Esophagus muscularis mucosa (tissue), 4 donors: ENCODE data around the gene DCAF15. TPM values are rescaled to one million over a fixed set of nuclear protein-coding genes. Genes with fewer than 3 reads are reported as not detected.

ENCODE experiments used
- DNase-seq: peaks from one replicate; pipeline ENCODE4 v3.0.0-alpha.2; 2017; ENCODE audit errors: extremely low spot score
- H3K27ac ChIP-seq, 4 donors: fragments of 200-600 bp; sonication (generic); replicated peaks in 1 of 4; 1 replicate in 3 of 4; 2 replicates in 1 of 4; pipeline ENCODE4 v1.5.1; 2016 to 2019; ENCODE audit warnings: mild to moderate bottlenecking in 1 of 4
- H3K27me3 ChIP-seq, 4 donors: fragments of 200-600 bp; sonication (generic); one replicate each; pipeline versions ENCODE4 v1.5.1 to v1.6.0; 2016 to 2019
- H3K36me3 ChIP-seq, 4 donors: fragments of 200-600 bp; sonication (generic); one replicate each; pipeline ENCODE4 v1.5.1; 2016 to 2019
- H3K4me1 ChIP-seq, 4 donors: fragments of 200-600 bp; sonication (generic); one replicate each; pipeline ENCODE4 v1.5.1; 2016 to 2019
- H3K4me3 ChIP-seq, 4 donors: fragments of 200-600 bp; sonication (generic); 1 replicate in 2 of 4; 2 replicates in 2 of 4; pipeline ENCODE4 v1.5.1; 2016 to 2019; ENCODE audit warnings: mild to moderate bottlenecking in 4 of 4, moderate library complexity in 1 of 4
- H3K9me3 ChIP-seq, 4 donors: fragments of 200-600 bp; sonication (generic); 1 replicate in 3 of 4; 2 replicates in 1 of 4; pipeline ENCODE4 v1.5.1; 2016 to 2019
- CTCF ChIP-seq, 3 experiments: fragments of 200-600 bp in 2 of 3; fragments of 450-650 bp in 1 of 3; sonication (generic) in 2 of 3; IDR thresholded peaks; one replicate each; pipeline ENCODE4 v1.5.1; 2017 to 2019; ENCODE audit warnings: antibody characterized with exemption in 3 of 3, mild to moderate bottlenecking in 2 of 3, moderate library complexity in 1 of 3
- EP300 ChIP-seq: sonication (generic); formaldehyde crosslinking; IDR thresholded peaks from one replicate; pipeline ENCODE4 v1.6.1; 2017; ENCODE audit warnings: antibody characterized with exemption
- POLR2A ChIP-seq: fragments of 450-650 bp; IDR thresholded peaks from one replicate; pipeline ENCODE4 v1.6.1; 2017; ENCODE audit warnings: antibody characterized with exemption, moderate library complexity, mild to moderate bottlenecking, low read depth
- POLR2AphosphoS5 ChIP-seq, 2 donors: sonication (generic); formaldehyde crosslinking; IDR thresholded peaks; one replicate each; pipeline ENCODE4 v1.6.1; 2017; ENCODE audit warnings: antibody characterized with exemption in 2 of 2
- WGBS: methylation state at CpG from one replicate; pipeline ENCODE4 v1.1.5; 2018; 5-methylcytosine and 5-hydroxymethylcytosine counted together
- intact Hi-C: fragments of 100-400 bp; cut with DNase I; formaldehyde crosslinking; loops from one replicate; pipeline ENCODE4 v1.15.1; 2023
- total RNA-seq, 4 donors: library from RNA; depleted of rRNA; stranded (reverse); fragments of >200 nt; gene quantifications; one replicate each; pipeline versions ENCODE4 v1.1.0 to v1.2.1, GENCODE V29; 2016

The DCAF15 gene
- total RNA-seq, 4 donors from 2014 or later = 9.8 to 23.9 (median 13.4) TPM

GRCh38 chr19:13960863-13961784, 8.8 kb downstream of the DCAF15 start:
- WGBS = 86% methylated on average over 21 of the region's 39 CpGs
- DNase-seq = no peak
- TF ChIP-seq EP300 (no peak), POLR2A (no peak), CTCF (IDR thresholded peaks at IDR 0.05) (no peak), POLR2AphosphoS5 (IDR thresholded peaks at IDR 0.05) (no peak)

GRCh38 chr19:13961826-13962698, 9.8 kb downstream of the DCAF15 start:
- intact Hi-C loops = no loop called here
- peak overlapping the region in 3 of 4 donors; percentile 28 to 54 (median 40) for H3K27ac ChIP-seq
- H3K27me3 ChIP-seq = no peaks in the 10 kb centered on the region
- no peak for TF ChIP-seq CTCF (IDR thresholded peaks at IDR 0.05)
- TF ChIP-seq POLR2AphosphoS5 (IDR thresholded peaks at IDR 0.05) = no peak
- no peak for TF ChIP-seq POLR2A
- no peak for TF ChIP-seq EP300
- H3K9me3 ChIP-seq = no peaks in the 10 kb centered on the region
- WGBS = 82% methylated on average over 32 of the region's 55 CpGs
- DNase-seq = no peak
- peaks cover 13 to 97% (median 88%) of the 10 kb centered on the region in 4 donors for H3K36me3 ChIP-seq
- peak overlapping the region; percentile 40 to 54 (median 44) for H3K4me3 ChIP-seq
- H3K4me1 ChIP-seq = peaks cover 0 to 20% (median 18%) of the 10 kb centered on the region in 4 donors

More at GRCh38 chr19:13960863-13961784, 8.8 kb downstream of the DCAF15 start:
- peaks cover 17 to 97% (median 88%) of the 10 kb centered on the region in 4 donors for H3K36me3 ChIP-seq
- H3K4me3 ChIP-seq = no peak overlapping the region
- no peaks in the 10 kb centered on the region for H3K27me3 ChIP-seq
- intact Hi-C loops = no loop called here
- no peaks in the 10 kb centered on the region for H3K9me3 ChIP-seq
- peaks cover 0 to 20% (median 18%) of the 10 kb centered on the region in 4 donors for H3K4me1 ChIP-seq
- H3K27ac ChIP-seq = no peak overlapping the region

- no peak for DNase-seq
Observed at GRCh38 chr19:13962699-13963602, 10.6 kb downstream of the DCAF15 start.

GRCh38 chr19:13963603-13964105, 11.3 kb downstream of the DCAF15 start:
- H3K4me3 ChIP-seq = peak overlapping the region in 2 of 4 donors; percentile 40 to 46
- TF ChIP-seq CTCF (IDR thresholded peaks at IDR 0.05) (no peak), POLR2A (no peak), POLR2AphosphoS5 (IDR thresholded peaks at IDR 0.05) (no peak), EP300 (no peak)
- intact Hi-C loops = no loop called here
- no peaks in the 10 kb centered on the region for H3K27me3 ChIP-seq
- no peaks in the 10 kb centered on the region for H3K9me3 ChIP-seq
- 92% methylated on average over 22 of the region's 48 CpGs for WGBS
- H3K4me1 ChIP-seq = peaks cover 0 to 20% (median 18%) of the 10 kb centered on the region in 4 donors
- H3K27ac ChIP-seq = no peak overlapping the region
- H3K36me3 ChIP-seq = peaks cover 24 to 100% (median 89%) of the 10 kb centered on the region in 4 donors
- no peak for DNase-seq

More at GRCh38 chr19:13962699-13963602, 10.6 kb downstream of the DCAF15 start:
- H3K4me3 ChIP-seq = peak overlapping the region; percentile 40 to 54 (median 44)
- H3K9me3 ChIP-seq = no peaks in the 10 kb centered on the region
- peak in 1 of 2 donors; percentile 18 for TF ChIP-seq POLR2AphosphoS5 (IDR thresholded peaks at IDR 0.05)
- TF ChIP-seq POLR2A = no peak
- peaks cover 0 to 20% (median 18%) of the 10 kb centered on the region in 4 donors for H3K4me1 ChIP-seq
- H3K27me3 ChIP-seq = no peaks in the 10 kb centered on the region
- 64% methylated on average over 59 of the region's 89 CpGs for WGBS
- peaks cover 19 to 100% (median 88%) of the 10 kb centered on the region in 4 donors for H3K36me3 ChIP-seq
- H3K27ac ChIP-seq = peak overlapping the region in 3 of 4 donors; percentile 28 to 54 (median 40)
- intact Hi-C loops = no loop called here
